Measurements from ENCODE around the gene CEP350. TPM values are rescaled to one million over a fixed set of nuclear protein-coding genes. Genes with fewer than 3 reads are reported as not detected.

Gene CEP350
- total and polyA plus RNA-seq, 10 of the 15 experiments (the other 5 are each of a cell fraction or from before 2014, with no cell fraction given) = 5.2 to 46.0 (median 23.1) TPM

GRCh38 chr1:180097326-180097605, 142.7 kb downstream of the CEP350 start:
- ChIA-PET CTCF (no interaction called here), RAD21 (ENCODE audit: unreplicated experiment) (no interaction called here), SMC1A (ENCODE audit: uncharacterized antibody, unreplicated experiment) (interaction anchor here (0.6 kb wide), 1 partner anchor 80 kb away, joined by 3 read pairs; no protein-coding TSS in a partner anchor), POLR2A (no interaction called here)
- no TSS peak for BruUV-seq (replicated peaks)
- ATAC-seq (no peak), DNase-seq (ENCODE audit: low read depth, low spot score) (no peak), FAIRE-seq (no peak)
- intact Hi-C loops (cut with micrococcal nuclease; ENCODE audit: unreplicated experiment) = no loop called here
- H3K27ac ChIP-seq (ENCODE audit: control insufficient read depth, insufficient read depth) = no peak overlapping the region
- no peak overlapping the region for H3K9ac ChIP-seq (ENCODE audit: control insufficient read depth, insufficient read depth, low read length)
- in situ Hi-C loops (cut with MboI) = no loop called here
- no peaks in the 10 kb centered on the region for H3K27me3 ChIP-seq (replicated peaks in 1 of 2; ENCODE audit: control insufficient read depth in 2 of 2, insufficient read depth in 2 of 2, low read length in 1 of 2)
- H3K4me3 ChIP-seq = no peak overlapping the region
- no peak overlapping the region for H2AFZ ChIP-seq (ENCODE audit: control insufficient read depth, low read depth, low read length)
- WGBS (ENCODE audit: insufficient coverage, insufficient replicate concordance, low lambda C conversion rate, missing lambda C conversion rate) = 100% methylated on average over 2 of the region's 2 CpGs
- H4K20me1 ChIP-seq (ENCODE audit: control insufficient read depth, insufficient read depth) = no peaks in the 10 kb centered on the region
- H3K4me2 ChIP-seq (ENCODE audit: control insufficient read depth, insufficient read depth) = no peak overlapping the region
- no peaks in the 10 kb centered on the region for H3K79me2 ChIP-seq (ENCODE audit: control insufficient read depth, insufficient read depth, low read length)
- H3K36me3 ChIP-seq (ENCODE audit: control insufficient read depth in 2 of 2, insufficient read depth in 2 of 2, low read length in 1 of 2) = peaks cover 1 to 19% of the 10 kb centered on the region in 2 experiments
- H3K9me3 ChIP-seq (replicated peaks; ENCODE audit: control insufficient read depth, insufficient read depth, low read length) = no peaks in the 10 kb centered on the region
- TF ChIP-seq MEF2B (IDR thresholded peaks at IDR 0.05; ENCODE audit: partially characterized antibody, poor library complexity, severe bottlenecking) (no peak), YBX1 (IDR thresholded peaks at IDR 0.05) (no peak), GATAD2B (conservative IDR thresholded peaks at IDR 0.05; ENCODE audit: low read depth) (no peak), IRF5 (IDR thresholded peaks at IDR 0.05; ENCODE audit: borderline replicate concordance) (no peak), ASH2L (IDR thresholded peaks at IDR 0.05; ENCODE audit: borderline replicate concordance, low read depth) (no peak), NFYB (IDR thresholded peaks at IDR 0.05; ENCODE audit: insufficient read depth, low read depth, low read length) (no peak), ESRRA (IDR thresholded peaks at IDR 0.05; ENCODE audit: low read length) (no peak), RELA (IDR thresholded peaks at IDR 0.05; ENCODE audit: borderline replicate concordance, partially characterized antibody) (no peak), SREBF2 (IDR thresholded peaks at IDR 0.05; ENCODE audit: low read length) (no peak)
- TF ChIP-seq, protein P1, sequence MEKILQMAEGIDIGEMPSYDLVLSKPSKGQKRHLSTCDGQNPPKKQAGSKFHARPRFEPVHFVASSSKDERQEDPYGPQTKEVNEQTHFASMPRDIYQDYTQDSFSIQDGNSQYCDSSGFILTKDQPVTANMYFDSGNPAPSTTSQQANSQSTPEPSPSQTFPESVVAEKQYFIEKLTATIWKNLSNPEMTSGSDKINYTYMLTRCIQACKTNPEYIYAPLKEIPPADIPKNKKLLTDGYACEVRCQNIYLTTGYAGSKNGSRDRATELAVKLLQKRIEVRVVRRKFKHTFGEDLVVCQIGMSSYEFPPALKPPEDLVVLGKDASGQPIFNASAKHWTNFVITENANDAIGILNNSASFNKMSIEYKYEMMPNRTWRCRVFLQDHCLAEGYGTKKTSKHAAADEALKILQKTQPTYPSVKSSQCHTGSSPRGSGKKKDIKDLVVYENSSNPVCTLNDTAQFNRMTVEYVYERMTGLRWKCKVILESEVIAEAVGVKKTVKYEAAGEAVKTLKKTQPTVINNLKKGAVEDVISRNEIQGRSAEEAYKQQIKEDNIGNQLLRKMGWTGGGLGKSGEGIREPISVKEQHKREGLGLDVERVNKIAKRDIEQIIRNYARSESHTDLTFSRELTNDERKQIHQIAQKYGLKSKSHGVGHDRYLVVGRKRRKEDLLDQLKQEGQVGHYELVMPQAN (conservative IDR thresholded peaks at IDR 0.05) = no peak
- TF ChIP-seq, protein P2, sequence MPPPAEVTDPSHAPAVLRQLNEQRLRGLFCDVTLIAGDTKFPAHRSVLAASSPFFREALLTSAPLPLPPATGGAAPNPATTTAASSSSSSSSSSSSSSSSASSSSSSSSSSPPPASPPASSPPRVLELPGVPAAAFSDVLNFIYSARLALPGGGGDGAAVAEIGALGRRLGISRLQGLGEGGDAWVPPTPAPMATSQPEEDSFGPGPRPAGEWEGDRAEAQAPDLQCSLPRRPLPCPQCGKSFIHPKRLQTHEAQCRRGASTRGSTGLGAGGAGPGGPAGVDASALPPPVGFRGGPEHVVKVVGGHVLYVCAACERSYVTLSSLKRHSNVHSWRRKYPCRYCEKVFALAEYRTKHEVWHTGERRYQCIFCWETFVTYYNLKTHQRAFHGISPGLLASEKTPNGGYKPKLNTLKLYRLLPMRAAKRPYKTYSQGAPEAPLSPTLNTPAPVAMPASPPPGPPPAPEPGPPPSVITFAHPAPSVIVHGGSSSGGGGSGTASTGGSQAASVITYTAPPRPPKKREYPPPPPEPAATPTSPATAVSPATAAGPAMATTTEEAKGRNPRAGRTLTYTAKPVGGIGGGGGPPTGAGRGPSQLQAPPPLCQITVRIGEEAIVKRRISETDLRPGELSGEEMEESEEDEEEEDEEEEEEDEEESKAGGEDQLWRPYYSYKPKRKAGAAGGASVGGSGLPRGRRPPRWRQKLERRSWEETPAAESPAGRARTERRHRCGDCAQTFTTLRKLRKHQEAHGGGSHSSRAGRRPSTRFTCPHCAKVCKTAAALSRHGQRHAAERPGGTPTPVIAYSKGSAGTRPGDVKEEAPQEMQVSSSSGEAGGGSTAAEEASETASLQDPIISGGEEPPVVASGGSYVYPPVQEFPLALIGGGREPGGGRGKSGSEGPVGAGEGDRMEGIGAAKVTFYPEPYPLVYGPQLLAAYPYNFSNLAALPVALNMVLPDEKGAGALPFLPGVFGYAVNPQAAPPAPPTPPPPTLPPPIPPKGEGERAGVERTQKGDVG (CRISPR knock-in tag; IDR thresholded peaks at IDR 0.05) = no peak
- H3K4me1 ChIP-seq (ENCODE audit: control insufficient read depth, insufficient read depth, low read length) = no peaks in the 10 kb centered on the region

All from GM12878 (cell line).